Epithelial cell of alveolus of lung (primary cell): ENCODE measurements around the gene IZUMO4. TPM values are rescaled to one million over a fixed set of nuclear protein-coding genes. Genes with fewer than 3 reads are reported as not detected.

Experiments used
- total RNA-seq: library from RNA; depleted of rRNA; stranded (reverse); fragments of >200 nt; gene quantifications from 2 replicates; pipeline ENCODE4 v1.2.1, GENCODE V29; 2015

IZUMO4 gene, protein sequence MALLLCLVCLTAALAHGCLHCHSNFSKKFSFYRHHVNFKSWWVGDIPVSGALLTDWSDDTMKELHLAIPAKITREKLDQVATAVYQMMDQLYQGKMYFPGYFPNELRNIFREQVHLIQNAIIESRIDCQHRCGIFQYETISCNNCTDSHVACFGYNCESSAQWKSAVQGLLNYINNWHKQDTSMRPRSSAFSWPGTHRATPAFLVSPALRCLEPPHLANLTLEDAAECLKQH
- 0.13 and 2.9 TPM in 2 replicates for total RNA-seq

DNA sequence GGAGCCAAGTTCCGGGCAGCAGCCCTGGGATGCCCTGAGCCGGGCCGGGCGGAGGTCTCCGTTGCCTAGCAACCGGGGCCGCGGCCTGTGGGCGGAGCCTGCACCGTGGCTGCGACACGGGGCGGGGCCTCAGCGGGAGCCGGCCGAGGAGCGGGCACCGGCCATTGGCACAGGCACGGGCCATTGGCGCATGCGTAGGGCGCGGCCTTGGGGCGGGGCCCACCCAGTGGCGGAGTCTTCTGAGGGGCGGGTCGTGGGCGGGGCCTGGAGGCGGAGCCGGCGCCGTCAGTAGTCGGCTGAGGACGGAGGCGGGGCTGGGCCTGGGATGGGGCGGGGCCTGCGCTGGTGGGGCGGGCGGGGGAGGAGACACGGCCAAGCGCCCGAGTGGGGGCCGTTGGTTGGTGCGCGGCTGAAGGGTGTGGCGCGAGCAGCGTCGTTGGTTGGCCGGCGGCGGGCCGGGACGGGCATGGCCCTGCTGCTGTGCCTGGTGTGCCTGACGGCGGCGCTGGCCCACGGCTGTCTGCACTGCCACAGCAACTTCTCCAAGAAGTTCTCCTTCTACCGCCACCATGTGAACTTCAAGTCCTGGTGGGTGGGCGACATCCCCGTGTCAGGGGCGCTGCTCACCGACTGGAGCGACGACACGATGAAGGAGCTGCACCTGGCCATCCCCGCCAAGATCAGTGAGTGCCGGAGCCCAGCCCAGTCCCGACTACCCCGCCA lies at the start of gene IZUMO4:
Gene IZUMO4 (plus strand): TSS at position 436 of the 723 bp plus-strand sequence. CDS start 31 bp downstream, at position 467.

DNA sequence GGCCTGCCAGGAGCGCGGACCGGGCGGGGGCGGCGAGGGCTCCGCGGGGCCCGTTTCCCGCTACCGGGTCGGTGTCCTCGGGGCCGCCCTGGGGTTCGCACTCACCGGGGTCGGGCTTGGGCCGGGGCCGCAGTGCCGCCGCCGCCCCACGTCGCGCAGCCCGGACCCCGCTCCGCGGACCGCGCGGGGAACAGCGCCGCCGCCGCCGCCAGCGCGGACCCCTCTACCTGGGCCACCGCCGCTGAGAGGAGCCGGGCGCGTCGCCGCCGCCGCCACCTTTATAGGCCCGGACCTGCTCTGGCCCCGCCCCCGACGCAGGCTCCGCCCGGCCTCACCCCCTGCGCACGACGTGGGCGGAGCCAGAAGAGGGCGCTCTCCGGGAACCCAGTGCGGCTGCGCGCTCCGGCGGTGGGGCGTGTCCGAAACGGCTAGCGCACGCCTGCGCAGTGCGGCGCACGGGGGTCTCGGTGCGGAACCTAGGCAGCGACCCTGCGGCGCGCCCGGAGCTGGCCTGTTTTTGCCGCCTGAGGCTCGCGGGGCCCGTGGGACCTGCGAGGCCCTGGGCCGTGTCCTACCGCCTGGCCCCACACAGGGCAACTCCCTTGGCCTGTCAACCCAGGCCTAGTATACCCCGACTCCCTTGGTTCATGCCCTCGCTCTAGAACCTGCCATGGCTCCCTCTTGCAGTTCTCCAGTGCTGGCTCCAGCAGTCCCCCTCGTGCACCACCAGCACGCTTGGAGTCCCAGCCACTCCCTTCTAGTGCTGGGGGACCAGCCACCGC lies 45.5 kb upstream of the IZUMO4 start, which contains the start of gene MKNK2:
Gene MKNK2 (minus strand): TSS at position 254 of the 782 bp plus-strand sequence. CDS start 393 bp downstream, outside the sequence.

DNA sequence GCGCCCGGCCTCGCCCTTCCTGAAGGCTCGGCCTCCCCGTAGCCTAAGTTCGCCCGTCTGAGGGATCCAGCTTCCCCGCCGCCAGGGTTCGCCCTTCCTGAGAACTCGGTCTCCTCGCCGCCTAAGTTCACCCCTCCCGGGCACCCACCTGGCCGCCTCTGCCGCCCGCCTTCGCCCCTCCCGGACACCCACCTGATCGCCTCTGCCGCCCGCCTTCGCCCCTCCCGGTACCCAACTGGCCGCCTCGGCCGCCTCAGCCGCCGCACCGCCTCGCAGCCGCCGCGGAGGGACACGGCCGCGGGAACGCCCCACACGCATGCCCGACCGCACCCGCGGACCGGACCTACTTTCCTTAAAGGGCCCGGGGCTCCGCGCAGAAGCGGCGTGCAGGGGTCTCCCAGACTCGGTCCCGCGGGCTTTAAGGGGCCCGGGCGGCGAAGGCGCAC lies 658 bp upstream of the IZUMO4 start, which contains the start of gene MOB3A:
Gene MOB3A (minus strand): TSS at position 293 of the 446 bp plus-strand sequence. CDS start 17,766 bp downstream, outside the sequence.

Other genes with a start within 250 kb of the IZUMO4 start
- 14.1 and 17.1 TPM in 2 replicates for gene REXO1, start 248.4 kb upstream of the IZUMO4 start, total RNA-seq
- gene KLF16, start 233.3 kb upstream of the IZUMO4 start, total RNA-seq = 8.9 and 15.3 TPM in 2 replicates
- 107 and 116 TPM in 2 replicates for gene ABHD17A, start 211.4 kb upstream of the IZUMO4 start, total RNA-seq
- gene ADAT3, start 191.5 kb upstream of the IZUMO4 start, total RNA-seq = 3.7 and 11.7 TPM in 2 replicates
- gene SCAMP4, start 191.5 kb upstream of the IZUMO4 start, total RNA-seq = 95.2 and 139 TPM in 2 replicates
- gene CSNK1G2, start 155.7 kb upstream of the IZUMO4 start, total RNA-seq = 61.2 and 77.4 TPM in 2 replicates
- 77.4 and 137 TPM in 2 replicates for gene BTBD2, start 81.2 kb upstream of the IZUMO4 start, total RNA-seq
- 68.7 and 80.6 TPM in 2 replicates for gene MKNK2, start 45.7 kb upstream of the IZUMO4 start, total RNA-seq
- 27.5 and 36.5 TPM in 2 replicates for gene MOB3A, start 589 bp upstream of the IZUMO4 start, total RNA-seq
- gene AP3D1, start 54.7 kb downstream of the IZUMO4 start, total RNA-seq = 77.9 and 99.9 TPM in 2 replicates
- gene DOT1L, start 67.0 kb downstream of the IZUMO4 start, total RNA-seq = 8.0 and 24.8 TPM in 2 replicates
- 49.7 and 72.8 TPM in 2 replicates for gene PLEKHJ1, start 139.4 kb downstream of the IZUMO4 start, total RNA-seq
- 42.5 and 47.8 TPM in 2 replicates for gene SF3A2, start 139.9 kb downstream of the IZUMO4 start, total RNA-seq
- gene AMH, start 152.4 kb downstream of the IZUMO4 start, total RNA-seq = under 0.01 and 2.3 TPM in 2 replicates
- 3.2 TPM in 1 of 2 replicates, not detected in the other for gene JSRP1, start 159.5 kb downstream of the IZUMO4 start, total RNA-seq
- 0.13 TPM in 1 of 2 replicates, not detected in the other for gene PEAK3, start 185.3 kb downstream of the IZUMO4 start, total RNA-seq
- gene LINGO3, start 211.2 kb downstream of the IZUMO4 start, total RNA-seq = not detected in 2 replicates
- gene LSM7, start 231.7 kb downstream of the IZUMO4 start, total RNA-seq = 135 and 247 TPM in 2 replicates
- gene SPPL2B, start 231.8 kb downstream of the IZUMO4 start, total RNA-seq = 18.7 and 36.3 TPM in 2 replicates